AG09309 (cell line): ENCODE measurements around the gene SRCAP.

Experiments used
- DNase-seq: peaks from one replicate; pipeline ENCODE4 v3.0.0-alpha.2; 2010; ENCODE audit warnings: low read depth
- H3K4me3 ChIP-seq: 2 replicates; pipeline ENCODE4 v1.5.1; 2011; ENCODE audit warnings: mild to moderate bottlenecking, low read depth, low read length, moderate library complexity; ENCODE audit not compliant: control insufficient read depth
- TF ChIP-seq, protein P1 (sequence below): IDR thresholded peaks from 2 replicates; pipeline ENCODE4 v1.5.1; 2011; ENCODE audit warnings: mild to moderate bottlenecking, low read depth, low read length, inconsistent platforms; ENCODE audit not compliant: insufficient read depth, control insufficient read depth; ENCODE audit errors: missing control alignments

The SRCAP gene

GRCh38 chr16:30669026-30669902, 29.7 kb upstream of the SRCAP start:
- TF ChIP-seq, protein P1, sequence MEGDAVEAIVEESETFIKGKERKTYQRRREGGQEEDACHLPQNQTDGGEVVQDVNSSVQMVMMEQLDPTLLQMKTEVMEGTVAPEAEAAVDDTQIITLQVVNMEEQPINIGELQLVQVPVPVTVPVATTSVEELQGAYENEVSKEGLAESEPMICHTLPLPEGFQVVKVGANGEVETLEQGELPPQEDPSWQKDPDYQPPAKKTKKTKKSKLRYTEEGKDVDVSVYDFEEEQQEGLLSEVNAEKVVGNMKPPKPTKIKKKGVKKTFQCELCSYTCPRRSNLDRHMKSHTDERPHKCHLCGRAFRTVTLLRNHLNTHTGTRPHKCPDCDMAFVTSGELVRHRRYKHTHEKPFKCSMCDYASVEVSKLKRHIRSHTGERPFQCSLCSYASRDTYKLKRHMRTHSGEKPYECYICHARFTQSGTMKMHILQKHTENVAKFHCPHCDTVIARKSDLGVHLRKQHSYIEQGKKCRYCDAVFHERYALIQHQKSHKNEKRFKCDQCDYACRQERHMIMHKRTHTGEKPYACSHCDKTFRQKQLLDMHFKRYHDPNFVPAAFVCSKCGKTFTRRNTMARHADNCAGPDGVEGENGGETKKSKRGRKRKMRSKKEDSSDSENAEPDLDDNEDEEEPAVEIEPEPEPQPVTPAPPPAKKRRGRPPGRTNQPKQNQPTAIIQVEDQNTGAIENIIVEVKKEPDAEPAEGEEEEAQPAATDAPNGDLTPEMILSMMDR: no peak
- no peak for DNase-seq
- H3K4me3 ChIP-seq: no peak overlapping the region

DNA sequence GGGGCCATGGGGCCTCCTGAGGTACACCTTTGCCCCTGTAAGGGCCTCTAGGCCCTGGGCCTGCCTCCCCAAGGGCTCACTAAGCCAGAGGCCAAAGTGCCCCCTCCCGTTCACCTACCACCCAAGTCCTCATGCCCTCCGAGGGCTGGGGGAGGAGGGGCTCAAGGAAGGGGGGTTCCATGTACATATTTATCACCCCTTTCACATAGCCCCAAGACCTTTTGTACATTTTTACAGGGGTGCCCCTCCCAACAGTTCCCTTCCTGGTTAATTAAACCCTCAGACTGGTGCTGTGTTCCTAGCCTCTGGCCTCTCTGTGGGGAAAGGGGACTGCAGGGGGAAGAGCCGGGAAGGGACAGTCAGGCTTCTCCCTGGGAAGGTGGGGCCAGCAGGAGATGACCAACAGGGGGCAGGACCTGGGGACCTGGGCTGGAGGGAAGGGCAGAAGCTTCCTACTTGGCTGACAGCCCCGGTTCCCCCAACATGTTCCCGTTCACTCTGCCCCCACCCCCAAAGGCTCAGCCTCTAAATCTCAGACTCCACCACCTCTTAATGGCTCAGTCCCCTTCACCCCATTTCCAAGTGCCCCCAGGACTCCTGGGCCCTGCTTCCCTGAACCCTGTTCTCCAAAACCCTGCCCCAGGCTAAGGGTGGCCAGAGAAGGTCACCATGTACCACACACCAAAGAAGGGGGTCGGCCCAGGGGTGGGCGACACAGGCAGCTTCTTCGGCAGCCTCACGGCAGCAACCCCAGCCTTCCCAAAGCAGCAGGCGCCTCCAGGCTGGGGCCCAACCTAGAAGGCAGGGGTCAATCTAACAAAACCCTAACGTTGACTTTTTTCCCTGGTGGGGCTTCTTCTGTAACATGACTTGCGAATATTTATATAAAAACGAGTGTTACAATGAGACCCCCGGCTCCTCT, 28.8 kb upstream of the SRCAP start:
- H3K4me3 ChIP-seq: no peak overlapping the region
- TF ChIP-seq, protein P1: no peak
- no peak for DNase-seq

- TF ChIP-seq, protein P1: no peak
- DNase-seq: no peak
- H3K4me3 ChIP-seq: no peak overlapping the region
Observed at GRCh38 chr16:30675143-30675542, 23.8 kb upstream of the SRCAP start.

- TF ChIP-seq, protein P1: no peak
- H3K4me3 ChIP-seq: no peak overlapping the region
- no peak for DNase-seq
Observed at GRCh38 chr16:30677931-30678585, 20.9 kb upstream of the SRCAP start.

DNA sequence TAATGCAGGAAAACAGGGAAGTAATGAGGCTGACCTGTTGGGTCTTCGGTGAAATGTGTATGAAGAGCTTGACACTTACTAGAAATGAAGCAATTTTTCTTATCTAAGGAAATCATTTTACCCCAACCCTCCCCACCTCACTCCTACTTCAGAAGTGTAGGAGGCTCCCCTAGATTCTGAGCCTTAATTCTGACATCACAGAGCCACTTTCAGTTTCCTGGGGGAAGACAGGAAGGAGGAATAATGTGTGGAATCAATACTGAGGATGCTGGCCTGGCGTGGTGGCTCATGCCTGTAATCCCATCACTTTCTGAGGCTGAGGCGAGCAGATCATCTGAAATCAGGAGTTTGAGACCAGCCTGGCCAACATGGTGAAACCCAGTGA, 20.4 kb upstream of the SRCAP start:
- TF ChIP-seq, protein P1: no peak
- DNase-seq: no peak
- no peak overlapping the region for H3K4me3 ChIP-seq

DNA sequence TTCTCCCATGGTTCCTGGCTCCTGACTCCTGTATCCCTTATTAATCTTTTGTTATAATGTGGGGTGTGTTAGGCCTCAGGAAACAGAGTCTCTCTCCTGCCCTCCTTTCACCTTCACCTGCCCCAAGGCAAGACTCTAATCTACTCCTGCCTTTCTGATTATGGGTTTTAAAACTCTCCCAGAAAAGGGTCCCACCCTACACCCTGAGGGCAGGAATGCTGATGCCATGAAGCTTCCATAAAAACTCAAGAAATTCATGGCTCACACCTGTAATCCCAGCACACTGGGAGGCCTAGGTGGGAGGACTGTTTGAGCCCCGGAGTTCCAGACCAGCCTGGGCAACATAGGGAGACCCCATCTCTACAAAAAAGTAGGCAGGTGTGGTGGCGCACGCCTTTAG, 18.6 kb upstream of the SRCAP start:
- H3K4me3 ChIP-seq: no peak overlapping the region
- DNase-seq: no peak
- TF ChIP-seq, protein P1: no peak
